Hypothalamus (tissue), 51 donors: ENCODE data around the gene AGPAT4.
"Not testable (repeated sequence)": the region's sequence is repeated elsewhere in the genome, so short reads cannot be mapped to it uniquely, and the experiment has no call there.

ENCODE experiments used
- DNase-seq, 51 donors: peaks; one replicate each; lab custom pipeline; 2025; lab: John Stamatoyannopoulos, UW

The AGPAT4 gene

GRCh38 chr6:161172769-161173168 is 101.1 kb downstream of the AGPAT4 start:
- not testable (repeated sequence) for DNase-seq

- no peak for DNase-seq
Measured at GRCh38 chr6:161171207-161171606, 102.7 kb downstream of the AGPAT4 start.

GRCh38 chr6:161169696-161170095 is 104.2 kb downstream of the AGPAT4 start:
- peak in 2 of 51 donors; percentile 34 to 36 for DNase-seq

GRCh38 chr6:161169035-161169434 is 104.8 kb downstream of the AGPAT4 start:
- no peak for DNase-seq

GRCh38 chr6:161168281-161168891 is 105.5 kb downstream of the AGPAT4 start:
- DNase-seq = peak in 16 of 51 donors; percentile 11 to 69 (median 29)

GRCh38 chr6:161166677-161167076 is 107.2 kb downstream of the AGPAT4 start:
- no peak for DNase-seq

GRCh38 chr6:161166176-161166575 is 107.7 kb downstream of the AGPAT4 start:
- DNase-seq = no peak

GRCh38 chr6:161164182-161164625 is 109.7 kb downstream of the AGPAT4 start:
- no peak for DNase-seq

GRCh38 chr6:161163466-161164181 is 110.2 kb downstream of the AGPAT4 start:
- DNase-seq = no peak

- no peak for DNase-seq
Measured at GRCh38 chr6:161162722-161163121, 111.1 kb downstream of the AGPAT4 start.

- no peak for DNase-seq
Measured at GRCh38 chr6:161161889-161162624, 111.8 kb downstream of the AGPAT4 start.

- no peak for DNase-seq
Measured at GRCh38 chr6:161161121-161161520, 112.7 kb downstream of the AGPAT4 start.

GRCh38 chr6:161154796-161155335 is 119.0 kb downstream of the AGPAT4 start:
- DNase-seq = no peak

GRCh38 chr6:161153725-161154124 is 120.1 kb downstream of the AGPAT4 start:
- no peak for DNase-seq

GRCh38 chr6:161152907-161153662 is 120.8 kb downstream of the AGPAT4 start:
- DNase-seq = peak in 2 of 51 donors; percentile 24 to 39

GRCh38 chr6:161152527-161152862 is 121.4 kb downstream of the AGPAT4 start:
- no peak for DNase-seq

- DNase-seq = no peak
Measured at GRCh38 chr6:161151660-161152526, 122.0 kb downstream of the AGPAT4 start.

GRCh38 chr6:161151059-161151645 is 122.7 kb downstream of the AGPAT4 start:
- no peak for DNase-seq

GRCh38 chr6:161150566-161150965 is 123.3 kb downstream of the AGPAT4 start:
- no peak for DNase-seq
